AG09309 (cell line): ENCODE data around the gene PRDX5.

ENCODE experiments used
- DNase-seq: peaks from one replicate; pipeline ENCODE4 v3.0.0-alpha.2; 2010; ENCODE audit warnings: low read depth
- H3K4me3 ChIP-seq: 2 replicates; pipeline ENCODE4 v1.5.1; 2011; ENCODE audit warnings: mild to moderate bottlenecking, low read depth, low read length, moderate library complexity; ENCODE audit not compliant: control insufficient read depth
- TF ChIP-seq, protein P1 (sequence below): IDR thresholded peaks from 2 replicates; pipeline ENCODE4 v1.5.1; 2011; ENCODE audit warnings: mild to moderate bottlenecking, low read depth, low read length, inconsistent platforms; ENCODE audit not compliant: insufficient read depth, control insufficient read depth; ENCODE audit errors: missing control alignments

Gene PRDX5

GRCh38 chr11:64276653-64277431 lies 41.1 kb upstream of the PRDX5 start:
- no peak for DNase-seq
- TF ChIP-seq, protein P1, sequence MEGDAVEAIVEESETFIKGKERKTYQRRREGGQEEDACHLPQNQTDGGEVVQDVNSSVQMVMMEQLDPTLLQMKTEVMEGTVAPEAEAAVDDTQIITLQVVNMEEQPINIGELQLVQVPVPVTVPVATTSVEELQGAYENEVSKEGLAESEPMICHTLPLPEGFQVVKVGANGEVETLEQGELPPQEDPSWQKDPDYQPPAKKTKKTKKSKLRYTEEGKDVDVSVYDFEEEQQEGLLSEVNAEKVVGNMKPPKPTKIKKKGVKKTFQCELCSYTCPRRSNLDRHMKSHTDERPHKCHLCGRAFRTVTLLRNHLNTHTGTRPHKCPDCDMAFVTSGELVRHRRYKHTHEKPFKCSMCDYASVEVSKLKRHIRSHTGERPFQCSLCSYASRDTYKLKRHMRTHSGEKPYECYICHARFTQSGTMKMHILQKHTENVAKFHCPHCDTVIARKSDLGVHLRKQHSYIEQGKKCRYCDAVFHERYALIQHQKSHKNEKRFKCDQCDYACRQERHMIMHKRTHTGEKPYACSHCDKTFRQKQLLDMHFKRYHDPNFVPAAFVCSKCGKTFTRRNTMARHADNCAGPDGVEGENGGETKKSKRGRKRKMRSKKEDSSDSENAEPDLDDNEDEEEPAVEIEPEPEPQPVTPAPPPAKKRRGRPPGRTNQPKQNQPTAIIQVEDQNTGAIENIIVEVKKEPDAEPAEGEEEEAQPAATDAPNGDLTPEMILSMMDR = no peak
- no peak overlapping the region for H3K4me3 ChIP-seq

GRCh38 chr11:64278576-64279190 lies 39.2 kb upstream of the PRDX5 start:
- TF ChIP-seq, protein P1 = no peak
- no peak for DNase-seq
- H3K4me3 ChIP-seq = no peak overlapping the region

DNA sequence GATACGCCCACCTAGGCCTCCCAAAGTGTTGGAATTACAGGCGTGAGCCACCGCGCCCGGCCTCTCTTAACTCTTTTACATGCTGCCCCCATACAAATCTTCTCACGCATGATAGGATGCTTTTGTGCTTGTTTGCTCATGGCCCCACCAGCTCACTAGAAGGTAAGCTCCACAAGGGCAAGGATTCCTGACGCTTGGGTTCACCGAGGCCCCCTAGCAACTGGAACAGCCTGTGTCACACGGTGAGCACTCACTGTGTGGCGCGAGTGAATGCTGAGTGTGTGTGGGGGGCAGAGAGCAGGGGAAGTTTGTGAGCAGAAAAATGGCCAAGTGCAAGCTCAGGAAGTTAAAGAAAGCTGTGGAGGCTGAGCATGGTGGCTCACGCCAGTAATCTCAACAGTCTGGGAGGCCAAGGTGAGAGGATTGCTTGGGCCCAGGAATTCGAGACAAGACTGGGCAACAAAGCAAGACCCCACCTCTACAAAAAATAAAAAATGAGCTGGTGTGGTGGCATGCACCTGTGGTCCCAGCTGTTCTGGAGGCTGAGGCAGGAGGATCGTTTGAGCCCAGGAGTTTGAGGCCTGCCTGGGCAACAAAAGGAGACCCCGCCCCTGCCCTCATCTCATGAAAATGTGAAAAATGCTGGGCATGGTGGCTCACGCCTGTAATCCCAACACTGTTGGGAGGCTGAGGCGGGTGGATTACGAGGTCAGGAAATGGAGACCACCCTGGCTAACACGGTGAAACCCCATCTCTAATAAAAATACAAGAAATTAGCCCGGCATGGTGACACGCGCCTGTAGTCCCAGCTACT lies 35.8 kb upstream of the PRDX5 start:
- no peak for DNase-seq
- no peak overlapping the region for H3K4me3 ChIP-seq
- TF ChIP-seq, protein P1 = no peak

GRCh38 chr11:64283092-64283491 lies 34.8 kb upstream of the PRDX5 start:
- TF ChIP-seq, protein P1 = no peak
- DNase-seq = no peak

DNA sequence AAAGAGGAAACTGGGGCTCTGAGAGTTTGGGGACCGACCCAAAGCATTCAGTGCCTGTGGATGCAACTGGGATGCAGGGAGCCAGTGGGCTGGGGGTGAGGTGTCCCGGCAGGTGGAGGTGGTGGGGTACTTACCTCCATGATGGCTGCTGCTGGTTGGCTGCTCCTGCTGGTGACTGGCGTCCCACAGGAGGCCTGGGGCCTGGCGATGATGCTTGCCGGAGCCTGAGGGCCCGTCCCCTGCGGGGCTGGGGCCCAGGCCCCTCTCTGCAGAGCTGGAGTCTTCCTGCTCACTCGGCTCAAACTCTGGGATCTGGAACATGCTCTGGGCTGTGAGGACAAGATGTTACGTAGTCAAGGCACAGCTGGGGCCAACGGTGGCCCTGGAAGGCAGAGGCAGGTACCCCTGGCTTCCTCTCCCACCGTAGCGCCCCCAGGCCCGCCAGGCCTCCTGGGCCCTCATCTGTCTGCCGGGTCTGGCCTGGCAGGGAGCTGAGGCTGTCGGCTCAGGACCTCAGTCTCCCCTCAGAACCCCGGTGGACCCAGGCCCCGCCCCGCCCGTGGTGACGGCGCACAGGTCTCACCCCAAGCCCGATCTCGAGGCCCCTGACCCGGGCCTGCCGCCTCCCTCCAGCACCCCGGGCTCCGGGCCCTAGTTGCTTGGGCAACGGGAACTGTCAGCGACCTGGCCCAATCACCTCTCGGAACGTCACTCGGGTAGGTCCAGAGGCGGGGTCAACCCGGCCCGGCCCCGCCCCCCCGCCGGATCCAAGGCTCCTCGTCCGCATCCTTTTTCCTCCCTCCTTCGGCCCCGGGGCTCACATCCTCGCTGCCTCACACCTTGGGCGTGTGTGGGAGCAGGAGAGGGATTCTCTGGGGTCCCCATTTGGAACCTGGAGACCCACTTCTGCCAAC lies 33.6 kb upstream of the PRDX5 start, which contains the start of gene BAD:
Gene BAD, minus strand, starts transcription at position 618 of the 914 bp plus-strand sequence. Its CDS starts 297 bp downstream, at position 321.
- H3K4me3 ChIP-seq = peak within 1 kb of the TSS; percentile 80
- no peak for DNase-seq
- TF ChIP-seq, protein P1 = no peak

More at GRCh38 chr11:64283092-64283491, 34.8 kb upstream of the PRDX5 start:
- H3K4me3 ChIP-seq = no peak overlapping the region
